ENCODE results near the gene RFTN2. TPM values are rescaled to one million over a fixed set of nuclear protein-coding genes. Genes with fewer than 3 reads are reported as not detected.

Gene RFTN2
- total RNA-seq, 1 experiment from 2014 or later, result not detected

DNA sequence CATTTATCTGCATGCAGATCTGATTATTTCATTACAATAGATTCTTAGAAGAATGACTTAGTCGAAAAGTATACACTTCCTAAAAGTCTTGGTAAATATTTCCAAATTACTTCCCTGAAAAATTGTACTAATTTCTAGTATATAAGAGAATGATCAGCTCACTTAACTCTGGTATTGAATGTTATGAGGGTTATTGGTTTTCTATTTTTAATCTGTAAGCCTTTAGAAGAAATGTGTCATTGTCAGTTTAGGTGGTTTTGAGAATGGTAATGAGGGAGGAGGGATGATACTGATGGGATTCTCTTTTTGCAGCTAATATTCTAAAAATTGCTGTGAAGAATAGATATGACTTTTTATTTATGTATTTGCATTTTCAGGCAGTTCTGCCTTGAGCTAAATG lies 135.7 kb downstream of the RFTN2 start:
- Histone ChIP-seq H3K27ac (ENCODE audit: low read length) (no peak overlapping the region), H3K36me3 (ENCODE audit: control insufficient read depth, insufficient read depth, low read length) (peaks cover 11% of the 10 kb centered on the region; the same call in 1 of the 2 replicates), H3K4me1 (ENCODE audit: control insufficient read depth, insufficient read depth, low read length) (no peaks in the 10 kb centered on the region), H3K9me3 (ENCODE audit: control insufficient read depth, insufficient read depth, low read depth, low read length) (no peaks in the 10 kb centered on the region), H3K27me3 (ENCODE audit: control insufficient read depth, insufficient read depth, low read length) (no peaks in the 10 kb centered on the region), H3K4me3 (ENCODE audit: low read depth in 2 of 2, low read length in 2 of 2) (no peak overlapping the region)
- POLR2A ChIA-PET, result no interaction called here
- no peak for TF ChIP-seq POLR2AphosphoS5 (IDR thresholded peaks at IDR 0.05; ENCODE audit: low read depth, low read length)
- TF ChIP-seq TCF7L2 (IDR thresholded peaks at IDR 0.05; ENCODE audit: low read depth, low read length), result no peak
- TF ChIP-seq, protein P1, sequence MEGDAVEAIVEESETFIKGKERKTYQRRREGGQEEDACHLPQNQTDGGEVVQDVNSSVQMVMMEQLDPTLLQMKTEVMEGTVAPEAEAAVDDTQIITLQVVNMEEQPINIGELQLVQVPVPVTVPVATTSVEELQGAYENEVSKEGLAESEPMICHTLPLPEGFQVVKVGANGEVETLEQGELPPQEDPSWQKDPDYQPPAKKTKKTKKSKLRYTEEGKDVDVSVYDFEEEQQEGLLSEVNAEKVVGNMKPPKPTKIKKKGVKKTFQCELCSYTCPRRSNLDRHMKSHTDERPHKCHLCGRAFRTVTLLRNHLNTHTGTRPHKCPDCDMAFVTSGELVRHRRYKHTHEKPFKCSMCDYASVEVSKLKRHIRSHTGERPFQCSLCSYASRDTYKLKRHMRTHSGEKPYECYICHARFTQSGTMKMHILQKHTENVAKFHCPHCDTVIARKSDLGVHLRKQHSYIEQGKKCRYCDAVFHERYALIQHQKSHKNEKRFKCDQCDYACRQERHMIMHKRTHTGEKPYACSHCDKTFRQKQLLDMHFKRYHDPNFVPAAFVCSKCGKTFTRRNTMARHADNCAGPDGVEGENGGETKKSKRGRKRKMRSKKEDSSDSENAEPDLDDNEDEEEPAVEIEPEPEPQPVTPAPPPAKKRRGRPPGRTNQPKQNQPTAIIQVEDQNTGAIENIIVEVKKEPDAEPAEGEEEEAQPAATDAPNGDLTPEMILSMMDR (IDR thresholded peaks at IDR 0.05), result no peak
- CTCF ChIA-PET, result no interaction called here
- intact Hi-C loops (cut with micrococcal nuclease; ENCODE audit: unreplicated experiment), result no loop called here
- ATAC-seq, result no peak
- no TSS peak for BruUV-seq (replicated peaks)
- in situ Hi-C loops (cut with HindIII; ENCODE audit: low pct_unique_long_range_greater_than_20kb, low sequenced_read_pairs), result no loop called here
- DNase-seq (ENCODE audit: low read depth, low spot score), result no peak

DNA sequence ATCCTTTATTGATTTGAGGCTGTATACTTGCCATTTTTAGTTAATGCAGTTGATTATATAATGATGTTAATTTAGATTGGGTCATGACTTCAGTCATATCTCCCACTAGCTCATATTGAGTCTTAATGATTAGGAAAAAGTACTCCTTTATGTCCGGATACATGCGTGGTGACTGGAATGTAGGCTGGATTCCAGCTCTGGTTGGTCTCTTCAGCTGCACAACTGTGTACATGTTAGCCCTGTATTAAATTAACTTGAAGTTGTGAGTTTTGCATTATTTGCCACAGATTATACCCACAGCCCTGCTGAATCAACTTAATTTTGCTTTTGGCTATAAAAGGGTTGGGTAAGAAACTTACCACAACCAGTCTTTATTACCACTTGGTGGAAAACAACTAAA lies 137.0 kb downstream of the RFTN2 start:
- no peaks in the 10 kb centered on the region for H3K9me3 ChIP-seq (ENCODE audit: control insufficient read depth, insufficient read depth, low read depth, low read length)
- ATAC-seq (no peak), DNase-seq (ENCODE audit: low read depth, low spot score) (no peak)
- H3K4me3 ChIP-seq (ENCODE audit: low read depth in 2 of 2, low read length in 2 of 2), result no peak overlapping the region
- H3K36me3 ChIP-seq (ENCODE audit: control insufficient read depth, insufficient read depth, low read length), result peaks cover 11% of the 10 kb centered on the region; the same call in 1 of the 2 replicates
- POLR2A ChIA-PET, result no interaction called here
- BruUV-seq (replicated peaks), result no TSS peak
- CTCF ChIA-PET, result no interaction called here
- intact Hi-C loops (cut with micrococcal nuclease; ENCODE audit: unreplicated experiment), result no loop called here
- in situ Hi-C loops (cut with HindIII; ENCODE audit: low pct_unique_long_range_greater_than_20kb, low sequenced_read_pairs), result no loop called here
- H3K27ac ChIP-seq (ENCODE audit: low read length), result no peak overlapping the region
- H3K4me1 ChIP-seq (ENCODE audit: control insufficient read depth, insufficient read depth, low read length), result no peaks in the 10 kb centered on the region
- TF ChIP-seq, protein P2, sequence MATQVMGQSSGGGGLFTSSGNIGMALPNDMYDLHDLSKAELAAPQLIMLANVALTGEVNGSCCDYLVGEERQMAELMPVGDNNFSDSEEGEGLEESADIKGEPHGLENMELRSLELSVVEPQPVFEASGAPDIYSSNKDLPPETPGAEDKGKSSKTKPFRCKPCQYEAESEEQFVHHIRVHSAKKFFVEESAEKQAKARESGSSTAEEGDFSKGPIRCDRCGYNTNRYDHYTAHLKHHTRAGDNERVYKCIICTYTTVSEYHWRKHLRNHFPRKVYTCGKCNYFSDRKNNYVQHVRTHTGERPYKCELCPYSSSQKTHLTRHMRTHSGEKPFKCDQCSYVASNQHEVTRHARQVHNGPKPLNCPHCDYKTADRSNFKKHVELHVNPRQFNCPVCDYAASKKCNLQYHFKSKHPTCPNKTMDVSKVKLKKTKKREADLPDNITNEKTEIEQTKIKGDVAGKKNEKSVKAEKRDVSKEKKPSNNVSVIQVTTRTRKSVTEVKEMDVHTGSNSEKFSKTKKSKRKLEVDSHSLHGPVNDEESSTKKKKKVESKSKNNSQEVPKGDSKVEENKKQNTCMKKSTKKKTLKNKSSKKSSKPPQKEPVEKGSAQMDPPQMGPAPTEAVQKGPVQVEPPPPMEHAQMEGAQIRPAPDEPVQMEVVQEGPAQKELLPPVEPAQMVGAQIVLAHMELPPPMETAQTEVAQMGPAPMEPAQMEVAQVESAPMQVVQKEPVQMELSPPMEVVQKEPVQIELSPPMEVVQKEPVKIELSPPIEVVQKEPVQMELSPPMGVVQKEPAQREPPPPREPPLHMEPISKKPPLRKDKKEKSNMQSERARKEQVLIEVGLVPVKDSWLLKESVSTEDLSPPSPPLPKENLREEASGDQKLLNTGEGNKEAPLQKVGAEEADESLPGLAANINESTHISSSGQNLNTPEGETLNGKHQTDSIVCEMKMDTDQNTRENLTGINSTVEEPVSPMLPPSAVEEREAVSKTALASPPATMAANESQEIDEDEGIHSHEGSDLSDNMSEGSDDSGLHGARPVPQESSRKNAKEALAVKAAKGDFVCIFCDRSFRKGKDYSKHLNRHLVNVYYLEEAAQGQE (IDR thresholded peaks at IDR 0.05; ENCODE audit: insufficient read depth in 1 of 2, low read depth in 2 of 2, low read length in 1 of 2), result no peak
- TF ChIP-seq SIN3A (IDR thresholded peaks at IDR 0.05; ENCODE audit: borderline replicate concordance, insufficient read depth, low read depth, low read length) (no peak), TCF7L2 (IDR thresholded peaks at IDR 0.05; ENCODE audit: low read depth, low read length) (no peak), POLR2AphosphoS5 (IDR thresholded peaks at IDR 0.05; ENCODE audit: low read depth, low read length) (no peak)
- TF ChIP-seq, protein P1 (IDR thresholded peaks at IDR 0.05), result no peak
- no peaks in the 10 kb centered on the region for H3K27me3 ChIP-seq (ENCODE audit: control insufficient read depth, insufficient read depth, low read length)

Other genes with a start within 250 kb of the RFTN2 start
- 275 TPM for gene SF3B1, start 240.6 kb downstream of the RFTN2 start, total RNA-seq (2021; ENCODE audit: unreplicated experiment)
- gene COQ10B, start 222.0 kb downstream of the RFTN2 start, total RNA-seq (2021; ENCODE audit: unreplicated experiment), result 34.7 TPM
- 553 TPM for gene HSPD1, start 175.7 kb downstream of the RFTN2 start, total RNA-seq (2021; ENCODE audit: unreplicated experiment)
- gene HSPE1, start 175.2 kb downstream of the RFTN2 start, total RNA-seq (2021; ENCODE audit: unreplicated experiment), result 278 TPM
- 25.6 TPM for gene MOB4, start 159.5 kb downstream of the RFTN2 start, total RNA-seq (2021; ENCODE audit: unreplicated experiment)
- gene MARS2, start 29.8 kb upstream of the RFTN2 start, total RNA-seq (2021; ENCODE audit: unreplicated experiment), result 8.7 TPM
- gene BOLL, start 109.7 kb upstream of the RFTN2 start, total RNA-seq (2021; ENCODE audit: unreplicated experiment), result not detected
- gene PLCL1, start 129.0 kb upstream of the RFTN2 start, total RNA-seq (2021; ENCODE audit: unreplicated experiment), result not detected